Measurements from ENCODE around the gene CAPS.

Gene CAPS

DNA sequence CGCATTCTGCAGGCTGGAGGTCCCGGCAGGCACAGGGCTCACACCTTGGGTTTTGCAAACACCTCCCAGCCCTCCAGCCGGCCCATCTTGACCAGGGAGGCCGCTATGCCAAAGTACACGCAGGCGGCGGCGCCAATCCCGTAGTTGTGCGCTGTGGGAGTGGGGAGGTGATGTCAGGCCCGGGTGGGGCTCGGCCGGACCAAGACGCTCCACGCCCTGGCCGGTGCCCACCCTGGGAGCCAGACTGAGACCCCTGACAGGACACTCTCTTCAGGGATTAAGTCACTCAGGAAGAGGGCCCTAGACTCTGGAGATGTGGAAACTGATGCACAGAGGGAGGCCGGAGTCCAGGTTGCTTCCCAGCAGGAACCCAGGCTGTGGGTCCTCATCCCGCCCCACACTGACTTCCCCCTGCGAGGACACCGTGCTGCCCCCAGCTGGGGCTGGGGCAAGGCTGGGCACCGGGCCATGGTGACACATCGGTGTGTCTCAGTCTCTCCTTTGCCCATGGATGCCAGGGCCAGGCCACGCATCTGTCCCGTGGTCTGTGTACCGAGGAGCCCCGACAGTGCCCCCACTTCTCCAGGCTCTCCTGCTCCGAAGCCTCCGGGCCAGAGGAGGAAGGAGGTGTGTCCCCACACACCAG is 19.2 kb upstream of the CAPS start:
- Histone ChIP-seq H3K4me3 (ENCODE audit: low read depth in 1 of 2, low read length in 1 of 2) (no peak overlapping the region), H3K4me1 (ENCODE audit: control insufficient read depth in 1 of 2, insufficient read depth in 1 of 2, low read depth in 1 of 2, low read length in 1 of 2) (no peaks in the 10 kb centered on the region), H3K27ac (no peak overlapping the region), H3K36me3 (peaks cover 34% of the 10 kb centered on the region), H3K9me3 (no peaks in the 10 kb centered on the region), H3K27me3 (peaks cover 31% of the 10 kb centered on the region)
- no peak for TF ChIP-seq CTCF (IDR thresholded peaks at IDR 0.05)

- H3K27me3 ChIP-seq = peaks cover 26% of the 10 kb centered on the region
- peaks cover 37% of the 10 kb centered on the region for H3K36me3 ChIP-seq
- H3K4me1 ChIP-seq (ENCODE audit: control insufficient read depth in 1 of 2, insufficient read depth in 1 of 2, low read depth in 1 of 2, low read length in 1 of 2) = no peaks in the 10 kb centered on the region
- H3K4me3 ChIP-seq (ENCODE audit: low read depth in 1 of 2, low read length in 1 of 2) = no peak overlapping the region
- no peaks in the 10 kb centered on the region for H3K9me3 ChIP-seq
- TF ChIP-seq CTCF (IDR thresholded peaks at IDR 0.05) = no peak
- H3K27ac ChIP-seq = no peak overlapping the region
These were observed 18.6 kb upstream of the CAPS start for GRCh38 chr19:5895409-5895808.

- H3K36me3 ChIP-seq = peaks cover 37% of the 10 kb centered on the region
- no peak for TF ChIP-seq CTCF (IDR thresholded peaks at IDR 0.05)
- H3K9me3 ChIP-seq = no peaks in the 10 kb centered on the region
- H3K4me3 ChIP-seq (ENCODE audit: low read depth in 1 of 2, low read length in 1 of 2) = no peak overlapping the region
- H3K4me1 ChIP-seq (ENCODE audit: control insufficient read depth in 1 of 2, insufficient read depth in 1 of 2, low read depth in 1 of 2, low read length in 1 of 2) = no peaks in the 10 kb centered on the region
- peaks cover 21% of the 10 kb centered on the region for H3K27me3 ChIP-seq
- H3K27ac ChIP-seq = no peak overlapping the region
These were observed 18.2 kb upstream of the CAPS start for GRCh38 chr19:5895890-5896289.

DNA sequence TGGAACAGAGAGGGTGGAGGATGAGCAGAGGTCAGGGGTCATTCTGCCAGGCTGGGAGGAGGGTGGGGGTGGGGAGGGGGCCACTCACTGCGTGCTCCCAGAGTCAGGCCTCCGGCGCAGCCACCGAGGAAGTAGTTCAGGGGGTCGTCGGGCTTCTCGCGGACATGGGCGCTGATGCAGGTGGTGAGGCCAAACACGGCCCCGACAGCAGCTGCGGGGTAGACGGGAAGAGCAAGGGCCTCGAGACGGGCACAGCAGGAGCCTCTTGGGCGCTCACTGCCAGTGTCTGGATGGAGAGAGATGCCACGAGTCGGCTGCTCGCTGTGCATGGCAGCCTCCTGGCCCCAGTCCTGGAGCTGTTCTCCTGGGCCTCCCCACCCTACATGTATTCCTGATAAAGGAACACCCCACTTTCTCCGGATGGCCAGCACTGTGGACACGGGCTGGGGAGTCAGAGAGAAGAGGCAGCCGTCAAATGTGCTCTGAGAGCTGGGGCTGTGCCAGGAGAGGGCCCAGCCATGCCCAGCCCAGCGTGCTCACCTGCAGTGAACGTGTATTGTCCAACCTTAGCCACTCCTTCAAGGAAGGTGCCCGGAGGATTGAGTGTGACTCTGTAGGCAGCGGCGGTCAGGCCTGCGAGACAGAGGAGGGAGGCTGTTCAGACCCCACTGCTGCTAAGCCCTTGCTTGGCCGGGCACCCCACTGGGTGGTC is 17.5 kb upstream of the CAPS start:
- H3K36me3 ChIP-seq = peaks cover 37% of the 10 kb centered on the region

DNA sequence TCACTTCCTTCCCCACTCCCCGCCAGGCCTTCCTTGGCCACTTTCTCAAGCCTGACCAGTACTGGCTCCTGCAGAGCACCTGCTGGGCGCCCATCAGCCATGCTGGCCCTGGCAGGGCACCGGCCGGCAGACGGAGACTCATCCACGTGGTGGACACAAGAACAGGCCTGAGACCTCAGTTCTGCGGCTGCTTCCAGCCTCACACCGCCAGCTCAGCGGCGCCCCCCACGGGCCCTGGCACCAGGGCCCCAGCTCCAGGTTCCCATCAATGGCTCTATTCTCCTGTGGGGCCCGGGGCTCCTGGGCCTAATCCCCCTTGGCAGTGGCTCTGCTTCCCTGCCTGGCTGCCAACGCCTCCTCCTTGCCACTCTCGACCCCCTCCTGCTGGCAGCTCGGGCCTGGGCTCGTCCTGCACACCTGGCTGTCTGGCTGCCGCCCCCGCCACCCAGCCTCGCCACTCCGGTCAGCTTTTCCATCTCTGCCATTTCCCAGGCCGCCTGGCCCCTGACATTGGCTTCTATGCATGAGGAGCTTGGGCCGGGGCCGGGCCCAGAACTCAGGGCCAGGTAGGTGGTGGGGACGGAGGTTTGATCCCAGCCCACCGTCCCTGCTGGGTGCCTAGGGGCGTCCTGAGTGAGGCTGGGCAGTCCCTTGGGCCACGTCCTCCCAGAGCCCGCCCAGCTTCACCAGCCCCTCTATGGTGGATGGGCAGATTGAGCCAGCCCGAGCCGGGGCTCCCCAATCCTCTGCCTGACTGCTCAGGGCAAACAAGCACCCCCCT is 16.7 kb upstream of the CAPS start:
- H3K4me1 ChIP-seq (ENCODE audit: control insufficient read depth in 1 of 2, insufficient read depth in 1 of 2, low read depth in 1 of 2, low read length in 1 of 2) = no peaks in the 10 kb centered on the region
- no peak overlapping the region for H3K4me3 ChIP-seq (ENCODE audit: low read depth in 1 of 2, low read length in 1 of 2)
- no peak overlapping the region for H3K27ac ChIP-seq
- no peak for TF ChIP-seq CTCF (IDR thresholded peaks at IDR 0.05)
- H3K36me3 ChIP-seq = peaks cover 37% of the 10 kb centered on the region
- no peaks in the 10 kb centered on the region for H3K9me3 ChIP-seq
- H3K27me3 ChIP-seq = peaks cover 6% of the 10 kb centered on the region

More for the DNA sequence above, 17.5 kb upstream of the CAPS start:
- no peaks in the 10 kb centered on the region for H3K4me1 ChIP-seq (ENCODE audit: control insufficient read depth in 1 of 2, insufficient read depth in 1 of 2, low read depth in 1 of 2, low read length in 1 of 2)
- H3K9me3 ChIP-seq = no peaks in the 10 kb centered on the region
- no peak for TF ChIP-seq CTCF (IDR thresholded peaks at IDR 0.05)
- no peak overlapping the region for H3K4me3 ChIP-seq (ENCODE audit: low read depth in 1 of 2, low read length in 1 of 2)
- H3K27ac ChIP-seq = no peak overlapping the region
- H3K27me3 ChIP-seq = peaks cover 15% of the 10 kb centered on the region

All from neutrophil (primary cell).